HG02973 (cell line): ENCODE measurements around the gene IL1RL1.

Source experiments
- ATAC-seq: cut with Tn5 transposase; IDR thresholded peaks from one replicate; pipeline ENCODE4 v1.9.1; 2021; ENCODE audit warnings: moderate library complexity; ENCODE audit not compliant: unreplicated experiment

IL1RL1 gene

GRCh38 chr2:102310964-102311640 is at the start of gene IL1RL1:
Gene IL1RL1, plus strand, starts transcription at chr2:102311563. Its CDS starts 26,702 bp downstream, at chr2:102338265.
- ATAC-seq, result no peak

GRCh38 chr2:102262216-102263129 is 48.9 kb upstream of the IL1RL1 start:
- no peak for ATAC-seq

- ATAC-seq, result no peak
Measured at GRCh38 chr2:102264952-102265351, 46.4 kb upstream of the IL1RL1 start.

- no peak for ATAC-seq
Measured at GRCh38 chr2:102266204-102266603, 45.2 kb upstream of the IL1RL1 start.

GRCh38 chr2:102267774-102268173 is 43.6 kb upstream of the IL1RL1 start:
- ATAC-seq, result no peak

GRCh38 chr2:102268510-102269199 is 42.7 kb upstream of the IL1RL1 start:
- ATAC-seq, result no peak

GRCh38 chr2:102269200-102269524 is 42.2 kb upstream of the IL1RL1 start:
- ATAC-seq, result no peak

- ATAC-seq, result no peak
Measured at GRCh38 chr2:102271844-102272243, 39.5 kb upstream of the IL1RL1 start.

GRCh38 chr2:102273619-102274211 is 37.6 kb upstream of the IL1RL1 start:
- no peak for ATAC-seq

- no peak for ATAC-seq
Measured at GRCh38 chr2:102276549-102277201, 34.7 kb upstream of the IL1RL1 start.

GRCh38 chr2:102277202-102277700 is 34.1 kb upstream of the IL1RL1 start:
- ATAC-seq, result no peak

- no peak for ATAC-seq
Measured at GRCh38 chr2:102278720-102279390, 32.5 kb upstream of the IL1RL1 start.

- no peak for ATAC-seq
Measured at GRCh38 chr2:102279391-102279735, 32.0 kb upstream of the IL1RL1 start.

GRCh38 chr2:102282678-102283091 is 28.7 kb upstream of the IL1RL1 start:
- no peak for ATAC-seq

- ATAC-seq, result no peak
Measured at GRCh38 chr2:102283996-102284395, 27.4 kb upstream of the IL1RL1 start.

- ATAC-seq, result no peak
Measured at GRCh38 chr2:102284611-102285010, 26.8 kb upstream of the IL1RL1 start.

- no peak for ATAC-seq
Measured at GRCh38 chr2:102285368-102285767, 26.0 kb upstream of the IL1RL1 start.

GRCh38 chr2:102286041-102286440 is 25.3 kb upstream of the IL1RL1 start:
- ATAC-seq, result no peak

GRCh38 chr2:102289129-102289528 is 22.2 kb upstream of the IL1RL1 start:
- ATAC-seq, result no peak

GRCh38 chr2:102290594-102290993 is 20.8 kb upstream of the IL1RL1 start:
- no peak for ATAC-seq
